ENCODE measurements around the gene NPDC1. TPM values are rescaled to one million over a fixed set of nuclear protein-coding genes. Genes with fewer than 3 reads are reported as not detected.
"Not testable (repeated sequence)": the region's sequence is repeated elsewhere in the genome, so short reads cannot be mapped to it uniquely, and the experiment has no call there.

The NPDC1 gene
- total and polyA plus RNA-seq, 11 donors = 38.4 to 114 (median 55.1) TPM

GRCh38 chr9:137034039-137034708, 11.8 kb downstream of the NPDC1 start:
- no peak for TF ChIP-seq POLR2A (IDR thresholded peaks at IDR 0.05)
- TF ChIP-seq CTCF (IDR thresholded peaks at IDR 0.05) = no peak
- Histone ChIP-seq H3K4me3 (peak overlapping the region in 7 of 12 donors; percentile 11 to 65 (median 17)), H3K9me3 (no peaks in the 10 kb centered on the region), H3K36me3 (peaks cover 0 to 22% (median 13%) of the 10 kb centered on the region in 9 donors), H3K4me1 (peaks cover 3 to 59% (median 15%) of the 10 kb centered on the region in 12 donors), H3K27ac (peak overlapping the region in 1 of 12 donors; percentile 87), H3K27me3 (no peaks in the 10 kb centered on the region)
- intact Hi-C loops (cut with DNase I) = loop anchor here in 9 of 10 donors (2.0 to 10.0 kb wide), 7 partner anchors 85 to 247 kb away; partner anchors contain the start of genes AJM1 (in 2 of the 9), C8G (in 2 of the 9), PHPT1 (in 2 of the 9) and FBXW5 (in 1 of the 9)
- WGBS, 4 donors = 45 to 64% (median 58%) methylated on average over 11 to 15 of the region's 15 CpGs
- ATAC-seq = no peak
- DNase-seq = peak in 1 of 5 donors; percentile 61

- not testable (repeated sequence) for DNase-seq, ATAC-seq, H3K27me3 ChIP-seq, H3K9me3 ChIP-seq
- intact Hi-C loops (cut with DNase I) = loop anchor here in 3 of 10 donors (5.0 to 10.0 kb wide), 2 partner anchors 86 to 189 kb away; partner anchors contain the start of genes AJM1 (in 2 of the 3), PHPT1 (in 2 of the 3) and C8G (in 1 of the 3)
- peaks cover 0 to 15% (median 6%) of the 10 kb centered on the region in 9 donors for H3K36me3 ChIP-seq
- 91 to 98% (median 94%) methylated on average over 5 of the region's 5 CpGs for WGBS, 4 donors
- peak overlapping the region in 1 of 12 donors; percentile 87 for H3K27ac ChIP-seq
- peaks cover 8 to 66% (median 22%) of the 10 kb centered on the region in 12 donors for H3K4me1 ChIP-seq
- H3K4me3 ChIP-seq = peak overlapping the region in 9 of 12 donors; percentile 2 to 65 (median 17)
Measured at GRCh38 chr9:137033481-137033880, 12.5 kb downstream of the NPDC1 start.

- peak in 2 of 4 donors; percentile 31 to 36 for ATAC-seq
- Histone ChIP-seq H3K4me1 (peaks cover 8 to 68% (median 23%) of the 10 kb centered on the region in 12 donors), H3K27me3 (no peaks in the 10 kb centered on the region), H3K36me3 (peaks cover 0 to 9% (median 5%) of the 10 kb centered on the region in 9 donors), H3K4me3 (peak overlapping the region in 9 of 12 donors; percentile 2 to 65 (median 17)), H3K27ac (peak overlapping the region in 3 of 12 donors; percentile 3 to 87 (median 33)), H3K9me3 (no peaks in the 10 kb centered on the region)
- 80 to 94% (median 86%) methylated on average over 7 to 10 of the region's 10 CpGs for WGBS, 4 donors
- TF ChIP-seq CTCF (IDR thresholded peaks at IDR 0.05) (no peak), POLR2A (IDR thresholded peaks at IDR 0.05) (no peak)
- DNase-seq = peak; percentile 58 to 87 (median 73)
- intact Hi-C loops (cut with DNase I) = loop anchor here in 3 of 10 donors (5.0 to 10.0 kb wide), 2 partner anchors 86 to 188 kb away; partner anchors contain the start of genes AJM1 (in 2 of the 3), PHPT1 (in 2 of the 3) and C8G (in 1 of the 3)
Measured at GRCh38 chr9:137032858-137033257, 13.1 kb downstream of the NPDC1 start.

- ATAC-seq (no peak), DNase-seq (no peak)
- no peak for TF ChIP-seq CTCF (IDR thresholded peaks at IDR 0.05)
- TF ChIP-seq POLR2A (IDR thresholded peaks at IDR 0.05) = no peak
- WGBS, 4 donors = 66 to 73% (median 71%) methylated on average over 9 to 16 of the region's 16 CpGs
- Histone ChIP-seq H3K4me3 (peak within 1 kb of the TSS in 4 of 12 donors; percentile 3 to 65 (median 22)), H3K36me3 (peaks cover 0 to 1% (median 0%) of the 10 kb centered on the region in 9 donors), H3K27me3 (no peaks in the 10 kb centered on the region), H3K4me1 (peaks cover 8 to 74% (median 29%) of the 10 kb centered on the region in 12 donors), H3K27ac (peak within 1 kb of the TSS in 4 of 12 donors; percentile 3 to 87 (median 21)), H3K9me3 (no peaks in the 10 kb centered on the region)
- intact Hi-C loops (cut with DNase I) = loop anchor here in 3 of 10 donors (5.0 to 10.0 kb wide), 2 partner anchors 85 to 187 kb away; partner anchors contain the start of genes AJM1 (in 2 of the 3), PHPT1 (in 2 of the 3) and C8G (in 1 of the 3)
Measured at GRCh38 chr9:137031904-137032640, 13.9 kb downstream of the NPDC1 start, which contains the start of gene FUT7. TSS of gene FUT7 (minus strand) at chr9:137032088. CDS start at chr9:137031991, 97 bp downstream.
